AG04449 (cell line): ENCODE results near the gene THAP8.

Experiments
- CTCF ChIA-PET: fragments of 350-600 bp; formaldehyde crosslinking; extraction: SDS; loops from one replicate; lab custom pipeline; 2021; ENCODE audit warnings: antibody characterized with exemption; lab: Yijun Ruan, JAX
- POLR2A ChIA-PET: fragments of 400-600, 350-600 bp; formaldehyde crosslinking; extraction: SDS; loops from one replicate; lab custom pipeline; 2020; ENCODE audit warnings: antibody characterized with exemption, inconsistent platforms; lab: Yijun Ruan, JAX
- DNase-seq: peaks from one replicate; pipeline ENCODE4 v3.0.0-alpha.2; 2010; ENCODE audit warnings: low read depth, low spot score
- H3K4me3 ChIP-seq: 2 replicates; pipeline ENCODE4 v1.5.1; 2011; ENCODE audit warnings: low read depth, mild to moderate bottlenecking, control low read depth, low read length
- TF ChIP-seq, protein P1 (sequence below): IDR thresholded peaks from one replicate; pipeline ENCODE4 v1.5.1; 2011; ENCODE audit warnings: mild to moderate bottlenecking, moderate library complexity, low read length, control low read depth, inconsistent platforms; ENCODE audit not compliant: insufficient read depth; ENCODE audit errors: missing control alignments

THAP8 gene

DNA sequence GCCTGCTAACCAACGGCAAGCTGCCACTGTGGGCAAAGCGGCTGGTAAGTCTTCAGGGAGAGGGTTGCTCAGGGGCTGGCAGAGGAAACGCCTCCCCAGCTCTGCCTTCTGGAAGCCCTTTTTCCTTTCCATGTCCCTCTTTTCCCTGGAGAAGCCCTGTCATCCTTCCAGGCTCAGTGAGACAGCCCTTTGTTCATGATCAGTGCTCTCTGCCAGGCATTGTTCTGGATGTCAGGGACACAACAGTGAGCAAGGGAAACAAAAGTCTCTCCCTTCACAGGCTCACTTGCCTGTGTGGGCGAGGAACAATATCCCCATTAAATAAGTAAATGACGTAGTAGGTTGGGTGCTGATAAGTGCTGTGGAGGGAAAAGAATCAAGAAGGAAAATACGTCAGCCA lies 43.0 kb upstream of the THAP8 start:
- CTCF ChIA-PET: interaction anchor here (0.6 kb wide), 1 partner anchor 37 kb away, joined by 3 read pairs; no protein-coding TSS in a partner anchor
- DNase-seq: no peak
- POLR2A ChIA-PET: no interaction called here
- no peak overlapping the region for H3K4me3 ChIP-seq
- TF ChIP-seq, protein P1, sequence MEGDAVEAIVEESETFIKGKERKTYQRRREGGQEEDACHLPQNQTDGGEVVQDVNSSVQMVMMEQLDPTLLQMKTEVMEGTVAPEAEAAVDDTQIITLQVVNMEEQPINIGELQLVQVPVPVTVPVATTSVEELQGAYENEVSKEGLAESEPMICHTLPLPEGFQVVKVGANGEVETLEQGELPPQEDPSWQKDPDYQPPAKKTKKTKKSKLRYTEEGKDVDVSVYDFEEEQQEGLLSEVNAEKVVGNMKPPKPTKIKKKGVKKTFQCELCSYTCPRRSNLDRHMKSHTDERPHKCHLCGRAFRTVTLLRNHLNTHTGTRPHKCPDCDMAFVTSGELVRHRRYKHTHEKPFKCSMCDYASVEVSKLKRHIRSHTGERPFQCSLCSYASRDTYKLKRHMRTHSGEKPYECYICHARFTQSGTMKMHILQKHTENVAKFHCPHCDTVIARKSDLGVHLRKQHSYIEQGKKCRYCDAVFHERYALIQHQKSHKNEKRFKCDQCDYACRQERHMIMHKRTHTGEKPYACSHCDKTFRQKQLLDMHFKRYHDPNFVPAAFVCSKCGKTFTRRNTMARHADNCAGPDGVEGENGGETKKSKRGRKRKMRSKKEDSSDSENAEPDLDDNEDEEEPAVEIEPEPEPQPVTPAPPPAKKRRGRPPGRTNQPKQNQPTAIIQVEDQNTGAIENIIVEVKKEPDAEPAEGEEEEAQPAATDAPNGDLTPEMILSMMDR: no peak

DNA sequence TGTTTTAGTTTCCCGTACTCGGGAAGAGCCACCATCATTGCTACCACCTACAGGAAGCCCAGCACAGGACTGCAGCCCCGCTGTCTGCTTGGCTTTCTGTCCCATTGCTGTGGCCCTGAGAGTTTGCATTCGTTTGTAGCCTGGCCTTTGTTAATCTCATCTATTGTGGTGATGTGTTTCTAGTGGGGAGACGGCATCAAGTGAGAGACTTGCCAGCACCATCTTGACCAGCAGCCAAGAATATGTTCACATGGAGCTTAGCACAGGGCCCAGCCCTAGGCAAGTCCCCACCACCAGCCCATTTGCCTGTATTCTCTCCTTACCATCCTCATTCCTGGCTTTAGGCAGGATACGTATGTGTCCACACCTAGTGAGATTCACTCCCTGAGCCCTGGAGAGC lies 39.6 kb upstream of the THAP8 start:
- POLR2A ChIA-PET: no interaction called here
- TF ChIP-seq, protein P1: no peak

DNA sequence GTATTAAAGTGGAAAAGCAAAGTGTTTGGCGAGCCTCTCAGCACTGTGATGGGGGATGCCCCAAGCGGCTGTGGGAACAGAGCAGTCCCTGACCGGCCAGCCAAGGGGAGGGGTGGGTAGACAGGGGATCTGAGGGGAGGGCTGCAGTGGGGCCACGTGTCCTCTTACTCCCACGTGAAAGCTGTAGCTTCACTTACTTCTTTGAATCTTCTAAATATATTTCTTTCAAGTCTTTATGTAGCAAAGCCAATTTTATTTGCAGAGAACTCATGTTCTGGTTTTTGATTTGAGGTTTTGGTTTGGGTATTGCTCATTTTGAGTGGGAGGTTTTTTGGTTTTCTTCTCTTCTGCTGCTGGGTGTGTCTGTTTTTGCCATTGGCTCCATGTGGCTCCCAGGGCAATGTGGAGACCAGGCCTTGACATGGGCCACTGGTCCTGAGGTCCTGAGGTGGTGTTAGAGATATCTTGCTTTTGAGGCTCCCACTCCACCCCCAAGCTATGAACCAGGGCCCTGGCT lies 39.1 kb upstream of the THAP8 start:
- H3K4me3 ChIP-seq: no peak overlapping the region
- TF ChIP-seq, protein P1: no peak
- CTCF ChIA-PET: interaction anchor here (1.2 kb wide), 1 partner anchor 13 kb away, joined by 3 read pairs; no protein-coding TSS in a partner anchor
- no peak for DNase-seq
- POLR2A ChIA-PET: no interaction called here

More for the DNA sequence above, 39.6 kb upstream of the THAP8 start:
- CTCF ChIA-PET: interaction anchor here (1.2 kb wide), 1 partner anchor 13 kb away, joined by 3 read pairs; no protein-coding TSS in a partner anchor
- DNase-seq: no peak
- no peak overlapping the region for H3K4me3 ChIP-seq

DNA sequence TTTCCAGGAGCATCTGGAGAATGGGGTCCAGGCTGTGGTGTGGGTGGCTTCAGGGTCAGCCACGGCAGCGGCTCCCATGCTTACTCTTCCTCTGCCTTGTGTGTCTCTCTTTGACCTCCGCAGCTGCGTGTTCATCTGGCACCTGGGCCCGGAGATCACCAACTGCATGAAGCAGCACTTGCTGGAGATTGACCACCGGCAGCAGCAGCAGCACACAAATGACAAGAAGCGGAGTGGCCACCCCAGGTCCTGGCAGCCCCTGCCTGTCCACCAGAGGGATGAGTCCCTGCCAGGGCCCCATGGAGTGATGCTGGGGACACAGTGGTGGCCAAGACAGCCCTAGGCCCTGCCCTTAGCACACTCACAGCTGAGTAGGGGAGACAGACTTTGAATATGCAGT lies 38.5 kb upstream of the THAP8 start:
- H3K4me3 ChIP-seq: no peak overlapping the region
- ChIA-PET CTCF (interaction anchor here (1.2 kb wide), 1 partner anchor 14 kb away, joined by 3 read pairs; no protein-coding TSS in a partner anchor), POLR2A (no interaction called here)
- TF ChIP-seq, protein P1: no peak
- DNase-seq: no peak

DNA sequence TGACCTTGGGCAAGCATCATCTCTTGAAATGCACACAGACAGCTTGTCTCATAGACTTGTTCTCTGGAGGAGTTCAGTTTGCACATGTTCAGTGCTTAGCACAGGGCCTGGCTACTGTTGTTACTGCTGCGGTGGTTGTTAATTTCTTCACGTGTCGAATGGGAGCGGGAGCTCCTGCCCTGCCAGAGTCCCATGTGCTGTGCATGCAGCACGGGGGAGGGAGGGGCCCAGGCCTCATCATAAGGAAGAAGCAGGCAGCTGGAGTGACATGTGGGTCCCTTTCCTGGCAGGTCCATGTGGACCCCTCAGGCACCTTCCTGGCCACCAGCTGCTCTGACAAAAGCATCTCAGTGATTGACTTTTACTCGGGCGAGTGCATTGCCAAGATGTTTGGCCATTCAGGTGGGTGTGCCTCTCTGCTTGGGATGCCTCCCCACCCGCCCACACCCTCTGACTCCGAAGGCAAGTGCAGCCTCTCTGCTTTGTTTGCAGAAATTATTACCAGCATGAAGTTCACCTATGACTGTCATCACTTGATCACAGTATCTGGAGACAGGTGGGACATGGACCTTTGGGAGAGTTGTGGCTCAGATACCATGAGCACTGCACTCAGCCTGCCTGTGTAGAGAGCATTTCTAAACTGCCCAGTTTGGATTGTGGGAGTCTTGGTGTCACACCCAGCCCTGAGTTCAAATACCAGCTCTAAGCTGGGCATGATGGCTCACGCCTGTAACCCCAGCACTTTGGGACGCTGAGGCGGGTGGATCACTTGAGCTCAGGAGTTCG lies 37.0 kb upstream of the THAP8 start:
- POLR2A ChIA-PET: no interaction called here
- DNase-seq: no peak
- TF ChIP-seq, protein P1: no peak
- H3K4me3 ChIP-seq: no peak overlapping the region
- CTCF ChIA-PET: interaction anchor here (1.3 kb wide), 1 partner anchor 30 kb away, joined by 4 read pairs; no protein-coding TSS in a partner anchor

DNA sequence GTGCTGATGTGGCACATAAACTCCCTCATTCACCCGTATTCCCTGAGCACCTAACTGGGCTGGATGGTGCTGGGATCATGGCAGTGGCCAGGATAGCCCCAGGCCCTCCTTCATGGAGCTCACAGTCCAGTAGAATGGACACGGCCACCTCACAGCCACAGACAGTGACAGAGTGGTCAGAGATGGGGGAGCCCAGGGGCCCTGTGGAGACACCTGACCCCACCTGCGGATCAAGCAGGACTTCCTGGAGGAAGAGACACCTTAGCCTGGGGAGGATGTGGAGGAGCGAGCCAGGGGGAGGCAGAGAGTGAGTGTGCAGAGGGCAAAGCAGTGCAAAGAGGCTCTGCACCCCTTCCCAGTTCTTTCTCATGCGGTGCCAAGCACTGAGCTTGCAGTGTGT lies 35.8 kb upstream of the THAP8 start:
- no peak for DNase-seq
- ChIA-PET CTCF (interaction anchor here (1.6 kb wide), 1 partner anchor 29 kb away, joined by 9 read pairs; no protein-coding TSS in a partner anchor), POLR2A (no interaction called here)
- TF ChIP-seq, protein P1: no peak
- H3K4me3 ChIP-seq: no peak overlapping the region
